Subcutaneous adipose tissue (tissue), 4 donors: ENCODE measurements around the gene TLR9. TPM values are rescaled to one million over a fixed set of nuclear protein-coding genes. Genes with fewer than 3 reads are reported as not detected.

Experiments used
- CTCF ChIP-seq: fragments of 450-650 bp; IDR thresholded peaks from one replicate; pipeline ENCODE4 v1.5.1; 2016; ENCODE audit warnings: low read depth, mild to moderate bottlenecking, control low read depth, antibody characterized with exemption, moderate library complexity
- total RNA-seq, 4 donors: library from RNA; depleted of rRNA; stranded (reverse); fragments of >200 nt; gene quantifications; one replicate each; pipeline ENCODE4 v1.1.0, GENCODE V29; 2016

TLR9 gene
- total RNA-seq, 4 donors from 2014 or later: not detected

- no peak for TF ChIP-seq CTCF
Observed at GRCh38 chr3:52195291-52195597, 30.2 kb downstream of the TLR9 start.

- no peak for TF ChIP-seq CTCF
Observed at GRCh38 chr3:52194485-52195290, 30.8 kb downstream of the TLR9 start.

- no peak for TF ChIP-seq CTCF
Observed at GRCh38 chr3:52193065-52193464, 32.4 kb downstream of the TLR9 start.

- TF ChIP-seq CTCF: no peak
Observed at GRCh38 chr3:52191663-52192062, 33.8 kb downstream of the TLR9 start.

GRCh38 chr3:52190294-52191074 is 35.0 kb downstream of the TLR9 start:
- no peak for TF ChIP-seq CTCF

GRCh38 chr3:52188556-52188955 is 36.9 kb downstream of the TLR9 start:
- TF ChIP-seq CTCF: no peak

GRCh38 chr3:52186729-52187128 is 38.7 kb downstream of the TLR9 start:
- no peak for TF ChIP-seq CTCF
